Body of pancreas (tissue), 4 donors: ENCODE results near the gene PALM.

Experiments used
- CTCF ChIP-seq, 7 experiments: fragments of 450-650 bp in 4 of 7; fragments of 200-600 bp in 3 of 7; sonication (generic) in 3 of 7; IDR thresholded peaks; one replicate each; pipeline ENCODE4 v1.5.1; 2016 to 2019; ENCODE audit warnings: antibody characterized with exemption in 7 of 7
- POLR2A ChIP-seq, 3 donors: fragments of 450-650 bp; IDR thresholded peaks; one replicate each; pipeline ENCODE4 v1.6.1; 2016; ENCODE audit warnings: antibody characterized with exemption in 3 of 3, mild to moderate bottlenecking in 2 of 3

GRCh38 chr19:703329-703650, 5.4 kb upstream of the PALM start:
- no peak for TF ChIP-seq CTCF (IDR thresholded peaks at IDR 0.05)
- no peak for TF ChIP-seq POLR2A (IDR thresholded peaks at IDR 0.05)
